ENCODE results near the gene MAP1LC3B. TPM values are rescaled to one million over a fixed set of nuclear protein-coding genes. Genes with fewer than 3 reads are reported as not detected.

MAP1LC3B gene
- total RNA-seq, 3 donors from 2014 or later = 66.5 to 82.9 (median 67.3) TPM

DNA sequence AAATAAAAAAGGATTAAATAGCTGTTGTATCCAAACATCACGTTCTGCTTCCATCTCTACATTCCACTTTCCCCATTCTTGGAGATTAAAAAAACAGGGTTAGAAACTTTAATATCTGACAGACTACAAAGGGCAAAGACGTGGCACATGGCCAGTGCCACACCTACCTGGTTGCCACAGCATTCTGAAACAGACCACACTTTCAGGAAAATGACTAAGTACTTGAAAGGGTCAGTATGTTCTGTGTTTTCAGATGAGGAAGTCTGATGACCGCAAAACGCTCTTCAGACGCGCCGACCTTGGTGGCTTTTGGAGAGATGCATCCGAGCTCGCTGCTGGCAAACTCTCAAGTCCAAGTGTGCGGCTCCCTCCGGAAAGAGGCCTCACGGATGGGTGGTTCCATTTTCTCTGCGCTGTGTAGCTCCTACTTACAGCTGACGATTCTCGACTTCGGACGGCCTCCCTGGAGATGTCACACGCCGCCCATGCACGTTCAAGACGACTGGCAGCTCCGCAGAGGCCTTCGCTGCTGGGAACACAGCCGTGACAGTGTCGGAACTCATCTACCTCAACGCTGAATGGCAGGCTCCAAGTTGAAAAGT lies 15.5 kb downstream of the MAP1LC3B start:
- peak in 1 of 3 donors; percentile 43 for DNase-seq

DNA sequence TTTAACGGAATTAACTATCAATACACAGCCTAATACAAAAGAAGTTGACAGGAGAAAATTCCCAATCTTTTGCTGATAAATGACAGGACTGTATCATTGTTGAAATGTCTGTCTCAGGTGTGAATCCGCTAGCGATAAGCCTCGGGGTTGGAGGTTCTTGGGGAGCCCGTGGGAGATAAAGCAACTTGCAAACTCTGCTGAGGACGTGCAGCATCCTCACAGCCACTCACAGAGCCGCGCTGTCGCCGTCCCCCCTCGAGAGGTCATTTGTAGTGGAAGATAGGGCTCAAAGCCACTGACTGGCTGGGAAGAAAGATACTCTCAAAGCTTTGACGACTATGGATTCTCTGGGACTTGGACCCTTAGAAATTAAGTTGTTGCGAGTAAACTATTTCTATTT lies 17.0 kb downstream of the MAP1LC3B start:
- Histone ChIP-seq H3K4me3 (no peak overlapping the region), H3K4me1 (ENCODE audit: low read depth) (no peaks in the 10 kb centered on the region), H3K9me3 (no peaks in the 10 kb centered on the region), H3K36me3 (ENCODE audit: low read depth) (peaks cover 8% of the 10 kb centered on the region)
- no peak for ATAC-seq
- DNase-seq = no peak
- TF ChIP-seq, protein P1, sequence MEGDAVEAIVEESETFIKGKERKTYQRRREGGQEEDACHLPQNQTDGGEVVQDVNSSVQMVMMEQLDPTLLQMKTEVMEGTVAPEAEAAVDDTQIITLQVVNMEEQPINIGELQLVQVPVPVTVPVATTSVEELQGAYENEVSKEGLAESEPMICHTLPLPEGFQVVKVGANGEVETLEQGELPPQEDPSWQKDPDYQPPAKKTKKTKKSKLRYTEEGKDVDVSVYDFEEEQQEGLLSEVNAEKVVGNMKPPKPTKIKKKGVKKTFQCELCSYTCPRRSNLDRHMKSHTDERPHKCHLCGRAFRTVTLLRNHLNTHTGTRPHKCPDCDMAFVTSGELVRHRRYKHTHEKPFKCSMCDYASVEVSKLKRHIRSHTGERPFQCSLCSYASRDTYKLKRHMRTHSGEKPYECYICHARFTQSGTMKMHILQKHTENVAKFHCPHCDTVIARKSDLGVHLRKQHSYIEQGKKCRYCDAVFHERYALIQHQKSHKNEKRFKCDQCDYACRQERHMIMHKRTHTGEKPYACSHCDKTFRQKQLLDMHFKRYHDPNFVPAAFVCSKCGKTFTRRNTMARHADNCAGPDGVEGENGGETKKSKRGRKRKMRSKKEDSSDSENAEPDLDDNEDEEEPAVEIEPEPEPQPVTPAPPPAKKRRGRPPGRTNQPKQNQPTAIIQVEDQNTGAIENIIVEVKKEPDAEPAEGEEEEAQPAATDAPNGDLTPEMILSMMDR (IDR thresholded peaks at IDR 0.05) = no peak
- intact Hi-C loops (cut with DNase I, micrococcal nuclease) = no loop called here

More for the DNA sequence above, 15.5 kb downstream of the MAP1LC3B start:
- peak; percentile 66 for ATAC-seq
- Histone ChIP-seq H3K4me1 (ENCODE audit: low read depth) (no peaks in the 10 kb centered on the region), H3K36me3 (ENCODE audit: low read depth) (peaks cover 8% of the 10 kb centered on the region), H3K4me3 (no peak overlapping the region), H3K9me3 (no peaks in the 10 kb centered on the region)
- intact Hi-C loops (cut with DNase I, micrococcal nuclease) = no loop called here
- TF ChIP-seq, protein P1 (IDR thresholded peaks at IDR 0.05) = no peak

DNA sequence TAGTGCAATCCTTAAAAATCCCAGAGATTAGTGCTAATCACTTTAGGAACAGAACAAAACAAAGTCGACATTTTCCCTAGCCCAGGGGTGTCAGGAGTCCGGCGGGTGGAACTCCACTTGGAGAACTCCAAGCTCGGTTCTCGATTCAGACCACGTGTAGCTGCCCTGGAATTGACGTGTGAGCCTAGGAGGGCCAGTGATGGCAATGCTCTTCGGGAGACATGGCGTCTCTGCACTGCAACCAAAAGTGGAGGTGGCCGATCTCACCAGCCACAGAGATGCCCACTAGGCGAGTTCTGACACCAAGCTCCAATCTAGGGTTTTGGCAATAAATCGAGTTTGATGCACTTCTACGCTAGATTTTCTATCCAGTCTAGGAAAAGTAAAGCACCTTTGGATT lies 17.6 kb downstream of the MAP1LC3B start:
- no peaks in the 10 kb centered on the region for H3K4me1 ChIP-seq (ENCODE audit: low read depth)
- TF ChIP-seq, protein P1 (IDR thresholded peaks at IDR 0.05) = no peak
- H3K36me3 ChIP-seq (ENCODE audit: low read depth) = peaks cover 8% of the 10 kb centered on the region
- ATAC-seq = no peak
- H3K4me3 ChIP-seq = no peak overlapping the region
- intact Hi-C loops (cut with DNase I, micrococcal nuclease) = no loop called here
- DNase-seq = no peak
- H3K9me3 ChIP-seq = no peaks in the 10 kb centered on the region

DNA sequence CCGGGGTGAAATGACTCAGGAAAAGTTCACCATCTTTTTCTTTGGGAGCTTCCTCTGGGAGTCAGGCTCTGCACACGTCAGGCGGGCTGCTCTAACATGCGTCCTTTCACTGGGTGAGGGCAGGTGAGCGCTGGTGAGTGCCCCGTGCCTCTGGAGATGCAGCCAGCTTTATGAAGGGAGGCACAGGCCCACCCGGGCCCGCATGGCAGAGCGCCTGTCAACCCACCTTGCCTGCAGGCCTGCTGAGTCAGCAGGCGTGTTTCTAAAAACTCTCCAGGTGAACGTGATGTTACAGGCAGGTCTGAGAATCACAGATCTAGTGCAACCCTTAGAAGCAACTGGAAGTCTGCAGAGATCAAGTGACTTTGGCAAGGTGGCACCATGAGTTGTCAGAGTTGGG lies 18.4 kb downstream of the MAP1LC3B start:
- no peak overlapping the region for H3K4me3 ChIP-seq
- no peaks in the 10 kb centered on the region for H3K9me3 ChIP-seq
- TF ChIP-seq, protein P1 (IDR thresholded peaks at IDR 0.05) = no peak
- no peak for DNase-seq
- ATAC-seq = no peak
- intact Hi-C loops (cut with DNase I, micrococcal nuclease) = no loop called here
- H3K36me3 ChIP-seq (ENCODE audit: low read depth) = peaks cover 8% of the 10 kb centered on the region
- no peaks in the 10 kb centered on the region for H3K4me1 ChIP-seq (ENCODE audit: low read depth)

DNA sequence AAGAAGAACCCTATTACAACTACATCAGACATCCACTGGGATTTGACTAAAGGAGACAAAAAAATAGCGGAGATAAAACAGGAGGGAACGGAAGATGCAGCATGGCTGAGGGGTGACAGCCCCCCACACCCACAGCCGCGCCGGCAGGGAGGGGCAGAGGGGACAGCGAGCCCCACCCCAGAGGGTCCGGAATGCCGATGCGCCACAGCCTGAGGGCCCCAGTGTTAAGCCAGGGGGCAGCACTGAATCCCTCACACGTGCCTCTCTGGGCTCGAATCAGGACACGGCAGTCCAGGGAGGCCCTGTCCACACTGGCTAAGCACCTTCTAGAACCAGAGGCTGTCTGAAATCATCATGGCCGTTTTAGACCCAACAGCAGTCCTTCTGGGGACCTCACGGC lies 18.8 kb downstream of the MAP1LC3B start:
- Histone ChIP-seq H3K4me1 (ENCODE audit: low read depth) (no peaks in the 10 kb centered on the region), H3K9me3 (no peaks in the 10 kb centered on the region), H3K4me3 (no peak overlapping the region), H3K36me3 (ENCODE audit: low read depth) (peaks cover 8% of the 10 kb centered on the region)
- DNase-seq (no peak), ATAC-seq (peak; percentile 8)
- intact Hi-C loops (cut with DNase I, micrococcal nuclease) = no loop called here
- TF ChIP-seq, protein P1 (IDR thresholded peaks at IDR 0.05) = no peak
